KMS-11 (cell line): Measurements from ENCODE around the gene RXRA.

ENCODE experiments used
- H2AFZ ChIP-seq: fragments of 200-600 bp; sonication (generic); 2 replicates; pipeline ENCODE4 v1.6.1; 2016; ENCODE audit warnings: antibody characterized with exemption, mixed run types, low read depth
- H3K27ac ChIP-seq: fragments of 200-600 bp; sonication (generic); 2 replicates; pipeline ENCODE4 v1.6.1; 2016; ENCODE audit warnings: mild to moderate bottlenecking, mixed run types
- H3K27me3 ChIP-seq: fragments of 200-600 bp; sonication (generic); 2 replicates; pipeline ENCODE4 v1.6.1; 2017; ENCODE audit warnings: mild to moderate bottlenecking, low read depth, mixed run types, moderate library complexity; ENCODE audit not compliant: insufficient read depth
- H3K36me3 ChIP-seq: fragments of 200-600 bp; sonication (generic); 2 replicates; pipeline ENCODE4 v1.6.1; 2017; ENCODE audit warnings: mild to moderate bottlenecking, mixed run types; ENCODE audit not compliant: insufficient read depth
- H3K4me1 ChIP-seq: fragments of 200-600 bp; sonication (generic); 2 replicates; pipeline ENCODE4 v1.6.1; 2016; ENCODE audit warnings: mild to moderate bottlenecking, low read depth, mixed run types; ENCODE audit not compliant: poor library complexity, severe bottlenecking
- H3K4me2 ChIP-seq: fragments of 200-600 bp; sonication (generic); 2 replicates; pipeline ENCODE4 v1.7.0; 2016; ENCODE audit warnings: mild to moderate bottlenecking, mixed run types
- H3K4me3 ChIP-seq: fragments of 200-600 bp; sonication (generic); IDR thresholded peaks from 2 replicates; pipeline ENCODE4 v1.6.1; 2017; ENCODE audit warnings: low read depth, low read length, mixed read lengths; ENCODE audit not compliant: insufficient read depth
- H3K79me2 ChIP-seq: fragments of 200-600 bp; sonication (generic); 2 replicates; pipeline ENCODE4 v1.6.1; 2016; ENCODE audit warnings: low read depth, mixed run types; ENCODE audit not compliant: insufficient read depth
- H3K9ac ChIP-seq: fragments of 200-600 bp; sonication (generic); 2 replicates; pipeline ENCODE4 v1.6.1; 2016; ENCODE audit warnings: mild to moderate bottlenecking, mixed run types
- H4K20me1 ChIP-seq: fragments of 200-600 bp; sonication (generic); 2 replicates; pipeline ENCODE4 v1.6.1; 2016; ENCODE audit warnings: mild to moderate bottlenecking, mixed run types; ENCODE audit not compliant: insufficient read depth
- CTCF ChIP-seq: fragments of 200-600 bp; sonication (generic); conservative IDR thresholded peaks from 2 replicates; pipeline ENCODE4 v1.6.1; 2017; ENCODE audit warnings: low read depth, mild to moderate bottlenecking, antibody characterized with exemption, low read length, moderate library complexity, mixed read lengths

The RXRA gene

DNA sequence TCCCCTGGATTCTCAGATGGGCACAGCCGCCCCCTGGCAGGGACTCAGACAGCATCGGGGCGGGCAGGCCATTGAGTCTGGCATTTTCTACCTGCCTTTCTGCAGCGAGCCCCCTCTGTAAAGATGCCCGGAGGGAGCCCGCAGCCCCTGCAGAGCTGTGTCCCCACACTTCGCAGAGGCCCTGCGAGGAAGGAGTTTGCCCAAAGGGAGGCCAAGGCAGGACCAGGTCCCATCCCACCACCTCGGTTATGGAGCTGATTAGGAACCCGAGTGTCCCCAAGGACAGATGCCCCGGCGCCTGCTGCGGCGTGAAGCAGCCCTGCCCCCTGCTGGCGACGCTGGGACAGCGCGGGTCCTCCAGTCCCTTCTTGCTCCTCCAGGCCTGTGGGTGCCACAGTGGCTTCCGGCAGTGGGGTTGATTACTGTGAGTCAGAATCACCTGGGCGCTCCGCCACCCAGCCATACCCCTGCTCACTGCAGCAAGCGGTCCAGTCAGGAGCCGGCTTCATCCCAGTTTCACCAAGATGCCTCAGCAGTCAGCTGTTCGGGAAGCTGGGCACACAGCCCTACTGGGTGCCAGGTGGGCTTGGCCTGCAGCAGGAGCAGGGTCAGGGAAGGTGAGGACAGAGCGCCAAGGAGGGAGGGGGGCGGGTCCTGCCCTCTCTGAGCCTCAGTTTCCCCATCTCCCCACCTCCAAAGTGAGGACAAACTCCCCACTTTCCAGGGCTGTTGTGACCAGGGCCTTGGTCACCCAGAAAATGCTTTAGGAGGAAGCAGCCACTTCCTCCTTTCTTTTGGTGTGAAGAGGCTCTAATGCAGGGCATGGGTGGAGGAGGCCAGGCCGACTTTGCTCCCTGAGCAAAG lies 117.2 kb downstream of the RXRA start:
- Histone ChIP-seq H3K27me3 (peaks cover 3% of the 10 kb centered on the region; the same call in 1 of the 2 replicates), H4K20me1 (no peaks in the 10 kb centered on the region), H3K9ac (no peak overlapping the region), H3K4me2 (peak overlapping the region; percentile 26; the same call in 1 of the 2 replicates), H3K27ac (no peak overlapping the region), H3K4me1 (peaks cover 14% of the 10 kb centered on the region), H2AFZ (no peak overlapping the region), H3K79me2 (no peaks in the 10 kb centered on the region), H3K36me3 (no peaks in the 10 kb centered on the region), H3K4me3 (no peak overlapping the region)
- TF ChIP-seq CTCF = peak; percentile 92

GRCh38 chr9:134444038-134444315 lies 117.7 kb downstream of the RXRA start:
- Histone ChIP-seq H3K27me3 (peaks cover 3% of the 10 kb centered on the region; the same call in 1 of the 2 replicates), H3K4me3 (no peak overlapping the region), H2AFZ (no peak overlapping the region), H4K20me1 (no peaks in the 10 kb centered on the region), H3K36me3 (no peaks in the 10 kb centered on the region), H3K4me1 (peaks cover 14% of the 10 kb centered on the region), H3K4me2 (peak overlapping the region; percentile 26; the same call in 1 of the 2 replicates), H3K9ac (no peak overlapping the region), H3K79me2 (no peaks in the 10 kb centered on the region), H3K27ac (no peak overlapping the region)
- no peak for TF ChIP-seq CTCF

DNA sequence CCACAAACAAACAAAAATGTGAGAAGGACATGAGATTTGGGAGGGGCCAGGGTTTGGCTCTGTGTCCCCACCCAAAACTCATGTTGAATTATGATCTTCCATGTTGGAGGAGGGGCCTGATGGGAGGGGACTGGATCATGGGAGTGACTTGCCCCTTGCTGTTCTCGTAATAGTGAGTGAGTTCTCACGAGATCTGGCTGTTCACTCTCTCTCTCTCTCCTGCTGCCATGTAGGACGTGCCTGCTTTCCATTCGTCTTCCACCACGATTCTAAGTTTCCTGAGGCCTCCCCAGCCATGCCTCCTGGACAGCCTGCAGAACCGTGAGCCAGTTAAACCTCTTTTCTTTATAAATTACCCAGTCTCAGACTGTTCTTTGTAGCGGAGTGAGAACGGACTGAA lies 118.7 kb downstream of the RXRA start:
- peaks cover 14% of the 10 kb centered on the region for H3K4me1 ChIP-seq
- no peak for TF ChIP-seq CTCF
- no peak overlapping the region for H2AFZ ChIP-seq

GRCh38 chr9:134449180-134449916 lies 123.1 kb downstream of the RXRA start:
- Histone ChIP-seq H4K20me1 (no peaks in the 10 kb centered on the region), H3K4me2 (no peak overlapping the region), H3K36me3 (no peaks in the 10 kb centered on the region), H3K4me3 (no peak overlapping the region), H2AFZ (no peak overlapping the region), H3K79me2 (no peaks in the 10 kb centered on the region), H3K9ac (no peak overlapping the region), H3K4me1 (no peaks in the 10 kb centered on the region), H3K27me3 (peaks cover 35% of the 10 kb centered on the region; the same call in 1 of the 2 replicates), H3K27ac (no peak overlapping the region)
- TF ChIP-seq CTCF = peak; percentile 71

More for the DNA sequence above, 118.7 kb downstream of the RXRA start:
- Histone ChIP-seq H3K9ac (no peak overlapping the region), H3K4me2 (no peak overlapping the region), H3K27ac (no peak overlapping the region), H3K36me3 (no peaks in the 10 kb centered on the region), H3K79me2 (no peaks in the 10 kb centered on the region), H4K20me1 (no peaks in the 10 kb centered on the region), H3K4me3 (no peak overlapping the region), H3K27me3 (peaks cover 8% of the 10 kb centered on the region; the same call in 1 of the 2 replicates)
